Measurements from ENCODE around the gene SENP1.
"Not testable (repeated sequence)": the region's sequence is repeated elsewhere in the genome, so short reads cannot be mapped to it uniquely, and the experiment has no call there.

Gene SENP1

DNA sequence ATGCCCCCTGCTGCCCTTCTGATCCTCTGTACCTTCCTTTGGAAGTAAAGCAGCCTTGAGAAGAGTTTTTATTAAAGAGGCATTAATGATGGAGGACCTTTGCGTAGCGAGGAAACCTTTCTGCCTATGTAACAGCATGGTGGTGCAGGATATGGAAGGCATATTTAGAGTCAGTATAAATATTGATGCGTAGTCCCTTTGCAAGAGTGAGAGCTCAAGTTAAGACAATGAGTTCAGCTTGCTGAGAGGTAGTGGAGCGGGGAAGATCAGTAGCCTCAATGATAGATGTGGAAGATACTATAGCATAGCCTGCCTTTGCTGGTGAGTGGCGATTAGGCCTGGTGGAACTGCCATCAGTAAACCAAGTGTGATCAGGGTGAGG is 5.4 kb upstream of the SENP1 start:
- DNase-seq (ENCODE audit: low read depth): not testable (repeated sequence)

DNA sequence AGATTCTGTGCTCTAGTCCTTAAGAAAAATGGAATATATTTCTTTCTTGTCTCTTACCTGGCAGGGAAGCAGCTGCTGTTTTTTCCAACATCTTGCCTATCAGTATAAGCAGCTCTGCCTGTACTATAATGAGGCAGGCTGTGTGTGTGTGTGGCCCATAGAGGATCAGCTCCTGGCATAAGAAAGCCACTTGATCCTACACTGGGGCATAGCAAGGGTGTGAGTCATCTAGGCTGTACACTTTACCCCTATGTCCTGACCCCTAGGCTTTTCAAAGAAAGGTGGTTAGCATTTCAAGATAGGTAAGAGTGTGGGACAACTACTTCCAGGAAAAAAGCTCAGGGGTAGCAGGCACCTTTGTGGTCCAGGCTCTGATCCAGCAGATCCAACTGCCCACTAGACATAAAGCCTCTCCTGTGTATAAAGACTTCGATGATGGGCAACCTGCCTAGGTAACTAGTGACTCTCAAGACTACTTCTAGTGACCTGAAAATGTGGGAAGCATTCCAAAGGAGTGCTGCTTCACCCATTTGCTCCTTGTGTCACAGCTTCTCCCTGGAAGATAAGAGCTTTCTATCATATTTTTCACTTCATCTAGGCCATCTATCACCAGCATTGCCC is 4.9 kb upstream of the SENP1 start:
- DNase-seq (ENCODE audit: low read depth): no peak

DNA sequence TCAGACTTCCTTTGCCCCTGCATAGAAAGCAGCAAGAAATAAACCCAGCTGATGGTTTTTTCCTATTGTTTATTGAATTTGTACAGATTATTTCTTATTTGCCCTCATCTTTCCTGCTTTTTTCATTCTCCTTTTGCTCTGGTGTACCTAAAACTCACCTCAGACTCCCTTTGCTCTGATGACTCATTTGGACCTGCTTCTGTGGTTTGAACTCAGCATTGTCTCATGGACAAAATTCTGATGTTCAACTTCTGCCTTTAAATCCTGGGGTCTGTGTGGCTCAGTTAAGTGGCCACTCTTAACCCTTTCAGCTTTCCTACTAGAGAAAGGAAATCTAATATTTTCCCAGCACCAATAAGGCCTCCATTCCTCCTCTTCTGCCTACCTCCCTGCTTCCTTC is 3.5 kb upstream of the SENP1 start:
- DNase-seq (ENCODE audit: low read depth): no peak

DNA sequence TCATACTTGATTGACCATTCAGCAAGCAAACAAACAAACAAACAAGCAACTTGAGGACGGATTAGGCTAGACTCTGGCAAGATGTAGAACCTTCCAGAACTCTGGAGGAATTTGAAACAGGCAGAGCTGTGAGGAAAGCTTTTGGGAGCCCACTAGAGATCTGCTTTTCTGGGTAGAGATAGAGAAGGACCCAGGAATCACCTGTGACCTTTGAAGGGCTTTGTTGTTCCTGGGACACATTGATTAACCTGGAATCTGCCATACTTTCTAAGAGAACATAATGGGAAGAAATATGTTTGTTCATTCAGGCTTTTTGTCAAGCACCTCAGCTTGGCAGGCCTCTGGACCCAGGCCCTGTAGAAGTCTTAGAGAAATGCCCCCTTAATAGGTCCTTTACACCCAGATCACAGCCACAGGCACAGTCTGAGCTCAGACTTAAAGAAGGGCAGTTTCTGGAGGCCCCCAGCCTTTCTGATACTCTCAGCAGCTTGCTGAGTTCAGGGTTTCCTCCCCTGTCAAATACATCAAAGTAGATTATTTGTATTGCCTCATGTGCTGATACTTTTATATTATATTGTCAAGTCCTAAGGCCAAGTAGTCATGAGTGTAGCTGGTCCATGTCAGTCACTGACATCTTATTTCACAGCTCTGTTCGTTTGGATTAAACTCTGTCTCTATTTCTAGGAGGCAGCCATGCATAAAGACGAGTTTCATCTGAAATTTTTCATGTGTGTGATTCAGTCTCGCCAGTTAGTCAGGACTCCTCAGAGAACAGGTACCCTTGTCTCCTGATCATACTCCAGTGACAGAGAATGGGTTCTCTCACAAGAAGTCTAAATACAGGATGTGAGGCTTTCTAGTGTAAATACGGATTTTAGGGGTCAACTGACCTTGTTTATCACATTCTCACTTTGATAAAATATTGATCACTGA is 1.1 kb upstream of the SENP1 start:
- DNase-seq (ENCODE audit: low read depth): no peak

DNA sequence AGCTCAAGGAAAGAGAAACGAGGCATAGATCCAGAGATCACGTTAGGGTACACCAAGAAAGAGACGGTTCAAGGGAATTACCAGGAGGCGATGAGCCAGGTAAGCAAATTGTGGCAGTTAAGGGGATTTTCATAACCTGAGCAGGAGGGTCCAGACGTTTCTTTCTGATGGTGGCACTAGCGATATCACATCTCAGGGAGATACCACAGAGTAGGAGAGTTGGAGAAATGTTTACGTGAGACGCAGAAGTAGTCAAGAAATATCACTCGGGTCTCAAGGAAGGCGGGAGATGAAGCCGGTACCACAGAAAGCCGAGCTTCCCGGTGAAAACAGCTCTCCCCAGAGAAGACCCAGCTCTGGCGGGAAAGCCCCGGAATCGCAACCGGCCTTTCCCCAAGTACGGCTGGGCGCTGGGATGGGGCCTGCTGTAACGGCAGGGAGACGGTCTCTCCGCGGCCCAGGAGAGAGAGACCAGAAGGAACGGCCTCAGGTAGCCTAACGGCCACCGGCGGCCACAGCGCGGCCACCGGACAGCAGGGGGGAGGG is 485 bp downstream of the SENP1 start:
- DNase-seq (ENCODE audit: low read depth): no peak

DNA sequence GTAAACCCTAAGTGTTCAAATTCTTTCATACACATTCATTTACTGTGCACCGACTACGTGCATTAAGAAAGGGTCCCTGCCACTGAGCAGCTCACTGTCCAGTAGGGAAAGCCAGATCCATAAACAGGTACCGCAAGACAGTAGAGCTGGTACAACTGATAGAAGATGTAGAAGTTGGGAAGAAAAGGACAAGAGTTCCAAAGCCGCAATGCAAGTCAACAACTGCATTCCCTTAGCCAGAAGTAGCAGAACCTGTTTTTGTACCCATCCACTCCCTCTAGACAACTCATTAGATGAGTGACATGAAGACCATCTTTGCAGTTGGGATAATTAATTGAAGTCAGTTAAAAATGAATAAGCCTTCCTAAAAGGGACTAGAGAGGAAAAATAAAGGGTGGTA is 1.3 kb downstream of the SENP1 start:
- DNase-seq (ENCODE audit: low read depth): no peak

DNA sequence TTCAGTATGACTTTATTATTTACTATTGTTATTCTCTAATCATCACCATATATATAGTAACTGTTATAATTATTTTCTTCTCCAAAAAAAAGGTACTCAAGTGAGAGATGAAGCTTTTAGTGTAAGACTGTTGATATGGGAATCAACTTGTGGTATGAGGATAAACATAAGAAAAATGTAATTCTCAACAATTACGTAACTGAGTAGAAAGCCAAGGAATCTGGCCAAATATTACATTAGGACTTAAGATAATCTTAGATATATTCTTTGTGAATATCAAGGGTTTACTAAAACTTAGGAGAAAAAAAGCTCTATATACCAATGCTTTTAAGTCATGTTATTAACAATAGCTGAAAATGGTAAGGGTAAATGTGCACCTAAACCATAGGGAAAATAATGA is 13.3 kb downstream of the SENP1 start:
- no peak for DNase-seq (ENCODE audit: low read depth)

DNA sequence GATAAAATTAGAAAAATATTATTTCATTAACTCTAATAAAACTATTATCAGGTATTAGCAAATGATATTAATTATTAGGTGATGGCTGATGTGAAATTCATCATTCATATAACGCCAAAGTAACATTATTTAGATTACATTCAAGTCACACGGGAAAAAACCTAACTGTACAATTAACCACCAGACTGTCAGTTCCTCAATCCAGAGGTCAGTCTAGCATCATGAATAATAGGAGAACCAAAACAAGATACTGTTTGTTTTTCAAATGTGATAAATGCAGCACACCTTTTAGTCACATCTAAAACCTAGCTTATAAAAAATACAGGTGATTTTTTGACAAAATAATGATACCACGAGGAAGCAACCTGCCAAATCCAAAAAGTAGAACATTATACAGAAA is 19.6 kb downstream of the SENP1 start:
- DNase-seq (ENCODE audit: low read depth): no peak

DNA sequence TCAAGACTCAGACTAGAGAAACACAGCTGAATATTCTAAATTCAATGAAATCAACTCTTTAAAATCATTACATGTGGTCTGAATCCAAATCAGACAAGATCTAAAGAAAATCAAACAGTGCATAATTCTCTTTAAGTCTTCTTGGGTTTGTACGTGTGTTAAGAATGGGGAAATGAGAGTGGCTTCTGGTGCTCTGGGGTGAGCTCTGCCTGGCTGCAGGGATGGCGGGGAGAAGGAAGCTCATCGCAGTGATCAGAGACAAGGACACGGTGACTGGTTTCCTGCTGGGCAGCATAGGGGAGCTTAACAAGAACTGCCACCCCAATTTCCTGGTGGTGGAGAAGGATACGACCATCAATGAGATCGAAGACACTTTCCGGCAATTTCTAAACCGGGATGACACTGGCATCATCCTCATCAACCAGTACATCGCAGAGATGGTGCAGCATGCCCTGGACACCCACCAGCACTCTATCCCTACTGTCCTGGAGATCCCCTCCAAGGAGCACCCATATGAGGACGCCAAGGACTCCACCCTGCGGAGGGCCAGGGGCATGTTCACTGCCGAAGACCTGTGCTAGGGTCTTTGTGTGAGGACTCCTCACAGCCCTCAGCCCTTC is 20.9 kb downstream of the SENP1 start:
- no peak for DNase-seq (ENCODE audit: low read depth)

DNA sequence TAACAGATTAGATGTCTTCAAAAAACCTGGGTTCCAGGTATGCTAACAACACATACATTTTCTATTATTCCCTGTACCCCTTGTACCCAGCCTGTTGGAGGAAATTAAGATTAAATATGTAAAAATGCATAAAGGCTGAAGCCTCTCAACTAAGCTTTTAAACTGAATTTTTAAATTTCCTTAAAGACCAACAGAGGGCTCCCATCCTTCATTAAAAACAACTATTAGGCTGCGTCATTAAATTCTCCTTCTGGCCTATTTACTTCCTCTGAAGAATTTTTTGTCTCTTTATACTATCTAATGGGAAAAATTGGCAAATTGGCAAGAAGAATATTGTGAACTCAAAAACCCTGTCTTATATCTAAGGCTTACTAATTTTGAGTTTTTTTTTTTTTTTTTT is 21.8 kb downstream of the SENP1 start:
- DNase-seq (ENCODE audit: low read depth): no peak

DNA sequence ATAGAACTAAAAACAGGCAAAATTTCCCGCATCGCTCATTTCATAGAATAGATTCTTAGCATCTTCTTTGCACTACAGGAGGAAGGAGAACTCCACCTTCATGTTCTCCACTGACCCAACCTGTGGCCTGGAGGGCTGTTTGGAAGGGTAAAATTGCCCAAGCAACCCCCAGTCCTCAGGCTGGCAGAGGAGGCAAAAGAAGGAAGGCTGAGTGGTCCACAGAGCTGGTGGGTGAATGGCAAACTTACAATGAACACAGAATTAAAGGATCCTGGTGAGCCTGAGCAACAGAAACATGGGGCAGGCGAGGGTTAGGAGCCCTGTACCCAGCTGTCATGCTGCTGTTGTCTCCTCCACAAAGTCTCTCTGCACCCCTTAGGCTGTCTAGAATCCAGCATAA is 25.1 kb downstream of the SENP1 start:
- no peak for DNase-seq (ENCODE audit: low read depth)

DNA sequence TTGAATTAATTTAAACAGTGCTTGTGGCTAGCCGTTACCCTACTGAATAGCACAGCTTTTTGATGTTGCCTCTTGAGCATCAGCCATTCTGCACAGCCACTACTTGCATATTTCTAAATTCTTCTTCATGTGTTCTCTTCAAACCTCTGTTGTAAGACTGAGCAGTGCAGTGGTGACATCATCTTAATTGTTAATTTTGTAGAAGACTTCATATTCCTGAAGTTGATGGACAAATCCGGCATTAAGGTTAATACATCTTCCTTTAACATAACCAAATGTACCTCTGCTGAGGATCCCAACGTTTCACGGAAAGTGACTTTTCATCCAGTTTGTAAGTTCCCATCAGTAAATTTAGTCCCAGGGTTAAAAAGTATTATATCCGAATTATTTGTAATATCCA is 25.6 kb downstream of the SENP1 start:
- no peak for DNase-seq (ENCODE audit: low read depth)

DNA sequence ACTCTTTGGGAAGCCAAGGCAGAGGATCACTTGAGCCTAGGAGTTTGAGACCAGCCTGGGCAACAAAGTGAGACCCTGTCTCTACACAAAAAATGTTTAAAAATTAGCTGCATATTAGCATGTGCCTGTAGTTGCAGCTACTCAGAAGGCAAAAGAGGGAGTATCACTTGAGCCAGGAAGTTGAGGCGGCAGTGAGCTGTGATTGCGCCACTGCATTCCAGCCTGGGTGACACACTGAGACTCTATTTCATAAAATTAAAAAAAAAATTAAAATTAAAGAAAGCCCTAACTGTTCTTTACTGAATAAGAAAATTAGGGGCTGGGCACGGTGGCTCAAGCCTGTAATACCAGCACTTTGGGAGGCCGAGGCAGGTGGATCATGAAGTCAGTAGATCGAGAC is 27.0 kb downstream of the SENP1 start:
- no peak for DNase-seq (ENCODE audit: low read depth)

DNA sequence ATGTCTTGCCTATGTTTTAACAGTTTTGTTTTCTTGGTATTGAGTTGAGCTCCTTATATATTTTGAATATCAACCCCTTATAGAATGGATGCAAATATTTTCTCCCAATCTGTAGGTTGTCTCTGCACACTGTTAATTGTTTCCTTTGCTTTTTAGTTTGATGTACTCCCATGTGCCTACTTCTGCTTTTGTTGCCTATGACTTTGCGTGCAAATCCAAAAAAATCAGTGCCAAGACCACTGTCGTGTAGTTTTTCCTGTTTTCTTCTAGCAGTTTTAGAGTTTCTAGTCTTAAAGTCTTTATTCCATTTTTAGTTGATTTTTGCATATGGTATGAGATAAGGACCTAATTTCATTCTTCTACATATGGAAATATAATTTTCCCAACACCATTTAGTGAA is 28.8 kb downstream of the SENP1 start:
- no peak for DNase-seq (ENCODE audit: low read depth)

DNA sequence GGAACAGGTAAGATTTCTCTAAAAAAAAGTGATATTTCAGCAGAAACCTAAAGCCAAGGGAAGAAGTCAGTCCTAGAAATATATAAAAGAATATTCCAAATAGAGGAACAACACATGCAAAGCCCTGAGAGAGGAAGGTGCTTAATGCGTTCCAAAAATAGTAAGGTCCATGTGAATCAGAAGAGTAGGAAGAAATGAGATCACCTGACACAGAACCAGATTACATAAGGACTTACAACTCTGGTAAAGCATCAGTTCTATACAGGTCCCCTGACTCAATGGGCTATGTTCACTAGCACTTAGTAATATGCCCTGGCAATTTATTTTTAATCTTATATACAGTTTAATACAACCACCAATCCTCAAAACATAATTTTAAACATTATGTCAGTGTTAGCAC is 30.0 kb downstream of the SENP1 start:
- no peak for DNase-seq (ENCODE audit: low read depth)

DNA sequence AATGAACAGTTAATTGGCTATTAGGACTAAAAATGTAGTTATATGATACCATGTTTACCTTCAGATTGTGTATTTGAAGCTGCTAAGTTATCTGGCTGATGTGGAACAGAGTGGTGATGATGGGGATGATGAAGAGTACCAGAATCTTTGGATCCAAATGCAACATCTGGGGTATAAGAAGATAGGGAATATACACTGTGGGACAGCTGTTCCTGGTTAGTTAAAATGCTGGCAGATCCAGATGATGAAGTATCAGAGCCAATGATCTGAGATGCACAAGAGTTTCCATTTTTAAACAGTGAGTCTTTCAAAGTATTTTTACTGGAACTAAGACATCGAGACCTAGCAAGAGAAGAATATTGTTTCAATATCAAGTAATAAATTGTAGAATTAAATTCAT is 31.6 kb downstream of the SENP1 start:
- DNase-seq (ENCODE audit: low read depth): no peak

DNA sequence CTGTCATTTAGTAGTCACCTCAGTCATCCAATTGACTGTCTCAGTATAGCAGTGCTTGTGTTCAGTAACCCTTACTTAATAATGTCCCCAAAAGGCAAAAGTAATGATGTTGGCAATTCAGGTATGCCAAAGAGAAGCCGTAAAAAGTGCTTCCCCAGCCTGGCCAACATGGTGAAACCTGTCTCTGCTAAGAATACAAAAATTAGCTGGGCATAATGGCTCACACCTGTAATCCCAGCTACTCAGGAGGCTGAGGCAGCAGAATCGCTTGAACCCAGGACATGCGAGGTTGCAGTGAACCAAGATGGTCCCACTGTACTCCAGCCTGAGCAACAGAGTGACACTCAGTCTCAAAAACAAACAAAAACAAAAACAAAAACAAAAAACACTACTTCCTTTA is 33.6 kb downstream of the SENP1 start:
- no peak for DNase-seq (ENCODE audit: low read depth)

DNA sequence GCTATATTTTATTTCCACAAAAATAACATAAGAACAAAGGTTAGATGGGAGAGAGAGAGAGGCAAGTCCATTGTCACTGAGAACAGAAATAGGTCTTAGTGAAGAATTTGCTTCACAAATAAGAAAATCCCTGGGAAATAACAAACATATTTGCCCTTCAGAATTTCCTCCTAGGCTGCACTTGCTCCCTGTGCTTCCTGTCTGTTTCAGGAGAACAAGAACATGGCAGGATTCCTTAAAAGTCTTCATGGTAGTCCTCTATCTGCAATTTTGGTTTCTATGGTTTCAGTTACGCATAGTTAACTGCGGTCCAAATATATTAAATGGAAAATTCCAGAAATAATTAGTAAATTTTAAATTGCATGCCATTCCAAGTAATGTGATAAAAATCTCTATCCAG is 34.1 kb downstream of the SENP1 start:
- DNase-seq (ENCODE audit: low read depth): no peak

DNA sequence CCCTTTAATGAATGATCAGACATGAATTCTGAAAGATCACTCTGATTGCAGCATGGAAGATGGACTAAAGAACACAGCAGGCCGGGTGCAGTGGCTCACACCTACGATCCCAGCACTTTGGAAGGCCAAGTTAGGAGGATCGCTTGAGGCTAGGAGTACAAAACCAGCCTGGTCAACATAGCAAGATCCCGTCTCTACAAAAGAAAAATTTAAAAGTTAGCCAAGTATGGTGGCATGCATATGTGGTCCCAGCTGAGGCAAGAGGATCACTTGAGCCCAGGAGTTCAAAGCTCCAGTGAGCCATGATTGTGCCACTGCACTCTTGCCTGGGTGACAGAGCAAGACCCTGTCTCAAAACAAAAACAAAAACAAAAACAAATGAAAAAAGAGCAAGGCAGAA is 35.1 kb downstream of the SENP1 start:
- DNase-seq (ENCODE audit: low read depth): no peak

DNA sequence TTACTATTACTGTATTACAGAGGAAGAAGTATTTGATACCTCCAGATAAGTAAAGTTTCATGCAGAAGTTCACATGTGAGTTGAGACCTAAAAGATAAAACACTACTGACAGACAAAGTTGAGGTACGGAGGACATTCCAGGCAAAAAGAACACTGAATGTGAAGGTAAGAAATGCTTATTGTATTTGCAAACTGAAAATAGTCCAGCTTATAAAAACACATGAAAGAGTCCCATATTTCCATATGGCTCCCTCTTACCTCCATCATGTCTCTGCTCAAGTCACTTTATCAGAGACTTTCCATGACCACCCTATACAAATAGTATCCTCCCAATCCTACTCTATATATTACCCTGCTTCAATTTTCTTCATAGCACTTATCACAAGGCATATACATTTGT is 35.8 kb downstream of the SENP1 start:
- DNase-seq (ENCODE audit: low read depth): no peak

DNA sequence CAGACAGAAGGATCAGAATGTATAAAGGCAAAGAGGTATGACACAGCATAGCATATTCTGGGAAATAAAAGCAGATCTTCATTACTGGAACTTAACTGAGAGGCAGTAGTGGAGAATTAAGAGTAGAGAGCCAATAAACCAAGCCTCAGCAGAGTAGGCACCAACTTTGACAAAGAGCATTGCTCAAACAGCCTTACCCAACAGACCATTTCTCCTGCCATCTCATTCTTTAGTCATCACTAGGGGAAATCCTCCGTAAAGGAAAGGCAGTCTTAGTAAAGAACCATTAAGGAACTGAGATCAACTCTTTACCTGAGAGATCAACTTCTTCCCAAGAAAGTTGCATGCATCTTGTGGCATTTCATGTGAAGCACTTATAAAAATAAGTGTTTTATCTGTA is 36.6 kb downstream of the SENP1 start:
- no peak for DNase-seq (ENCODE audit: low read depth)

DNA sequence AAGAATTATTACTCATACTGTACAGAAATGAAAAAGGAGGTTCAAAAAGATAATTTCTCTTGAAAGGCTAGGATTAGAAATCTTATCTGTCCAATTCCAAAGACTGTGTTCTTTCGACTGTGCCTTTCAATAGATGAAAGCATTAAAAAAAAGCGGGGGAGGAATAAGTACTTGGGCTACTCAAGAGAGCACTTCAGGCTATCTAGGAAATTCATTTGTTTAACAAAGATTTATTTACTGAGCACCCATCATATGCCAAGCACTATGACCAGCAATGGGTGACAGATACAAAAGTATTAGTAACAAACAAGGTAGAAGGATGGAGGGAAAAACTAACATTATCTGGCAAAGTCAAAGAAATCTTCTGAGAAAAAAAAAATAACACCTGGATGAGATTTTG is 37.4 kb downstream of the SENP1 start:
- no peak for DNase-seq (ENCODE audit: low read depth)

DNA sequence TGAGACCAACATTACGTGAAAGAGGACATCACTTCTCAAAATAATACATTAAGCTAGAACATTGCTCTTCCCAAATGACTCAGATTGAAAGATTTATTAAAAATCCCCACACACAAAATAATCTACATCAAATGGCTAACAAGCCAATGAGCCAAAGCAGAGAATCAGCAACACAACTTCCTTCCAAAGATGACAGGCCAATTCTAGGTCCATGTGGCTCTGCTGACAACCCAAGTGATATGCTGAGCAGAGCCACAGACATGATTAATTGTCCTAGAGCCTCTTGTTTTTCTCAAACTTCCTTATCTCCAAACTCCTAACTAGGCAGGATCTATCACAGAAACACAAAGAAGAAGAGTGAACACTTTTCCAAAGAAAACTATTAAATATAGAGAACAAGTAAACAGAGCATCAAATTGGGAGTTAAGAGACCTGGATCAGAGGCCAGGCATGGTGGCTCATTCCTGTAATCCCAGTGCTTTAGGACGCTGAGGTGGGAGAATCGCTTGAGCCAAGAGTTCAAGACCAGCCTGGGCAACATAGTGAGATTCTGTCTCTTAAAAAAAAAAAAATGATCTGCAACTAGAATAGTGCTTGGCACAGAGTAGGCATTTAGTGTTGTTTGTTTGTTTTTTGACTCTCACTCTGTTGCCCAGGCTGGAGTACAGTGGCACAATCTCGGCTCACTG is 38.5 kb downstream of the SENP1 start:
- no peak for DNase-seq (ENCODE audit: low read depth)
